ENCODE results near the gene SCLY.
A peak's percentile ranks its signal among the peaks of the same experiment; 100 is the strongest.
"Not testable (repeated sequence)": the region's sequence is repeated elsewhere in the genome, so short reads cannot be mapped to it uniquely, and the experiment has no call there.

Gene SCLY

DNA sequence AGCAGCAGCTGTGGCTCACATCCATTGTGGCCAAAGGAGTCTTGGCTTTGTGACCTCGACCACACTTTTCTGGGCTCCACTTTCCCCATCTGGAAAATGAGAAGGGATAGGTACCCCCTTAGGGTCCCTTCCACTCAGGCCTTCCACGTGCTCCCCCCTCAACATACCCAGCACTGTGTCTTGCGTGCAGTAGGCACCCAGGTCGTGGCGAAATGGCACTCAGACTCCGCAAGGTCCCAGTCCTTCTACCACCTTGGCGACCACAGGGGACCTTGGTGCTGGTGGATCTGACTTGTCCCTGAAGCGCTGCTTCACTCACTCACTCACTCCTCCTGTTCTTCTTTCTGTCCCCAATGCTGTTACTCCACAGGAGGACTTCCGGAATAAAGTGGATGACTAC is 19.9 kb upstream of the SCLY start:
- no peak for DNase-seq (ENCODE audit: low spot score)

GRCh38 chr2:238042090-238042489 is 18.7 kb upstream of the SCLY start:
- no peak for DNase-seq (ENCODE audit: low spot score)

GRCh38 chr2:238042849-238043584 is 17.8 kb upstream of the SCLY start:
- no peak for DNase-seq (ENCODE audit: low spot score)

DNA sequence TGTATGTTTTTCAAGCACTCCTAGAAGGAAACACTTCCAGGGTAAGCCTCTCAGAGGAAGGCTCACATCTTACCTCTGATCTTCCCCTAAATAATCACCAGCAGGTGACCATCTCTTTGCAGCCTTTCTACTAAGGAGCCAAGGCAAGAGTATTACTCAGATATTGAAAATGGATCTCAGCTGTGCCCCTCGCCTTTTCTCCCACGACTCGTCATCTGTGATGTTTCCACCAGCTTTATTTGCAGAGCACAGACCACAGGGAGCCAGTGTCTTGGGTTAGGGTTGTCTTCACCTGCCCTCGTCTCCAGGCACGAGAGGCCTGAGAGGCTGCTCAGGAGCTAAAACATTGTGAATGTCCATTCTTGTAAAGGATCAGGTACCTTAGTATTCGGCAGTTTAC is 16.9 kb upstream of the SCLY start:
- DNase-seq (ENCODE audit: low spot score), result no peak

DNA sequence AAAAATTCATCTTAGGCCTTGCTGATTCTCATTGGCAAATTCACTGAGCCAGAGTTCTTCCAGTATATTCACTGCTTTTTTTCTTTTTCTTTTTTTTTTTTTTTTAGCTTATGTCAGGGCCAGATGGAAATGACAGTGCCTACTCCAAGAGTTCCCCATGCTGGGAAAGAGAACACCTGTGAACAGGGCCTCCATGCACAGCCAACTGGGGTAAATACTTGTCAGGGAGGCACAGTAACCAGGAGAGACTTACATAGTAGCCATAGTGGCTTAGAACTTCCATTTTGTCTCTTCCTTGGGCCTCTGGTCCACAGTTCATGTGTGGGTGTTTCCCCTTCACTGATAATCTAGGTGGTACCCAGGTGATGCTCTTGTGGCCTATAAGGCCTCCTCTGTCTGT is 15.2 kb upstream of the SCLY start:
- DNase-seq (ENCODE audit: low spot score), result no peak

GRCh38 chr2:238046725-238047270 is 14.0 kb upstream of the SCLY start:
- no peak for DNase-seq (ENCODE audit: low spot score)

DNA sequence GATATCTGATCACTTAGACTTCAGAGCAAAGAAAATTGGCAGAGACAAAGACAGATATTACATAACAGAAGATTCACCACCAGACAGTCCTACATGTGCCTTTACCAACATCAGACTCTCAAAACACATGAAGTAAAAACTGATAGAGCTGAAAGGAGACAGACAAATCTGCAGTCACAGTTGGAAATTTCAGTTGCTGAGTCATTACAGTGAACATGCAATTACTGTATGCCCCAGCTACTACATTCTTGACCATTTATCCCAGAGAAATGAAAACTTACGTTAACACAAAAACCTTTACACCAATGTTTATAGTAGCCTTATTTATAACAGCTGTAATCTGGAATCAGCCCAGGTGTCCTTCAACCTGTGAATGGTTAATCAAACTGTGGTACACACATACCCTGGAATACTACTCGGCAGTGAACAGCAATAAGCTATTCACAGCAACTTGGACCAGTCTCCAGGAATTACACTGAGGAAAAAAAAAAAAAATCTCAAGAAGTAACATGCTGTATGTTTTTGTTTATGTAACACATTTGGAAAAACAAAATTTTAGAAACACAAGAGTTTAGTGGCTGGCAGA is 7.5 kb upstream of the SCLY start:
- DNase-seq (ENCODE audit: low spot score), result no peak

GRCh38 chr2:238055841-238056240 is 5.0 kb upstream of the SCLY start:
- DNase-seq (ENCODE audit: low spot score), result no peak

DNA sequence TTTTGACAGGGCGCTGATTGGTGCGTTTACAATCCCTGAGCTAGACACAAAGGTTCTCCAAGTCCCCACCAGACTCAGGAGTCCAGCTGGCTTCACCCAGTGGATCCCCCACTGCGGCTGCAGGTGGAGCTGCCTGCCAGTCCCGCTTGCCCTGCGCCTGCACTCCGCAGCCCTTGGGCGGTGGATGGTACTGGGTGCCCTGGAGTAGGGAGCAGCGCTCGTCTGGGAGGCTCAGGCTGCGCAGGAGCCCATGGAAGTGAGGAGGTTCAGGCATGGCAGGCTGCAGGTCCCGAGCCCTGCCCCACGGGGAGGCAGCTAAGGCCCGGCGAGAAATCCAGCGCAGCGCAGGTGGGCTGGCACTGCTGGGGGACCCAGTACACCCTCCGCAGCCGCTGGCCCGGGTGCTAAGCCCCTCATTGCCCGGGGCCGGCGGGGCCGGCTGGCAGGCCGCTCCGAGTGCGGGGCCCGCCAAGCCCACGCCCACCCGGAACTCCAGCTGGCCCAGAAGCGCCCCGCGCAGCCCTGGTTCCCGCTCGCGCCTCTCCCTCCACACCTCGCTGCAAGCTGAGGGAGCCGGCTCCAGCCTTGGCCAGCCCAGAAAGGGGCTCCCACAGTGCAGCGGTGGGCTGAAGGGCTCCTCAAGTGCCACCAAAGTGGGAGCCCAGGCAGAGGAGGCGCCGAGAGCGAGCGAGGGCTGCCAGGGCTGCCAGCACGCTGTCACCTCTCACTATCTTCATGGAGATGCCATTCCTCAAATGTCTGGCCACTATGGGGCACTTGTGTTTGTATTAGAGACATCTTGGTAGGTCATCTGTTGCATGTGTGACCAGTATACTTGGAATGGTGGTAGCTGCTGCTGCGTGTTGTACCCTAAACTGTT is 2.9 kb upstream of the SCLY start:
- DNase-seq (ENCODE audit: low spot score), result not testable (repeated sequence)

DNA sequence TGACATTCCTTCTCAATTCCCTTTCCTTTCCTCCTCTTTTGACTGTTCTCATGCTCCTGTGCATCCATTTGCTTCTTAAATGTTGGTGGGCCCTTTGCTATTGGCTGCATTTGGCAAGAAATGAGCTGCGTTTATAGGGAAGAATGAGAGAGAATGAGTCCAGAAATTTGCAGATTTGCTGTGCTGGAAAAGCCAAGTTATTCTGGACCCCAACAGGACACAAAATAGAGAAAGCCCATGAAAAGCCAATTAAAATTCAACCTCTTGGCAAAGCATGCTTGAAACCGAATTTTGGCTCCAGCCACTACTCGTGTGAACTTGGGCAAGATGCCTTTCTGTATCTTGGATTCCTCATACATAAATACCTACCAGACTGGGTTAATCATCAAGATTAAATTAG is 1.3 kb upstream of the SCLY start:
- no peak for DNase-seq (ENCODE audit: low spot score)

GRCh38 chr2:238060096-238060541 is 682 bp upstream of the SCLY start:
- no peak for DNase-seq (ENCODE audit: low spot score)

DNA sequence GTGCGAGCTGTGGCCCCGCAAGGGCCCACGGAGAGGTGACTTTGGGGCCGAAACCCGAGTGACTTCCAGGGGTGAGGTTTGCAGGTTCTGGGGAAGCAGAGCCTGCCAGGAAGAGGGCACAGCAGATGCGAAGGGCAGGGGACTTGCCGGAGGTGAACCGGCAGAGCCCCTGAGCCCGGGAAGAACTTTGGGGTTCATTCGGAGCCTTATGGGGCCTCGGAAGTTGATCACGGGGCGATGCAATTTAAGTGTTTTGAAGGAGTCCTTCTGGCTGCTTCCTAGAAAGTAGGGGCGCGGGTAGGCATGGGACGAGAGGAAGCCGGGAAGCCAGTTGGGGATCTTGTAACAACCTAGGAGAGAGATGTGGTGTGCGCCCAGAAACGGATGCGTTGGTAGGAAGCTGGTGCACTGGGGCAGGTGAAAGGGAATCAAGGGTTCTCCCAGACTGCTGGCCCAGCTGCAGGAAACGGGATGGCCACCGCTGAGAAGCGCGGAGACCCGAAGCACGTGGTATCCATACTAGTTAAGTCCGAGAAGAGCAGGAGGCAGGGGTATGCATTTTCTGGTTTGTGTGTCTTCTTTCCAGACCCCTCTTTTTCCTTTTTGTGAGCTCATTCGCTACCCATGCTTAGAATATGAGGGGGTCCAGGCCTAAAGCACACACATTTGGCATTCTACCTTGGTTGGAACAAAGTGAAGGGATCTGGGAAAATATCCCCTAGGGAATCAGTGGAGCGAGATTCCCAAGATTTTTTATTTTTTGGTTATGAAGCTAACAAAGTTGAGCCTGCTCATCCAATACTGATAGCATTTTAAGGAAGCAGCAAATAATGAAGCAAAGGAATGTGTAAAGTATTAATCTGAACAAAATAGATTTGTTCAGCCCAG is 758 bp downstream of the SCLY start:
- peak; percentile 45 for DNase-seq (ENCODE audit: low spot score)

DNA sequence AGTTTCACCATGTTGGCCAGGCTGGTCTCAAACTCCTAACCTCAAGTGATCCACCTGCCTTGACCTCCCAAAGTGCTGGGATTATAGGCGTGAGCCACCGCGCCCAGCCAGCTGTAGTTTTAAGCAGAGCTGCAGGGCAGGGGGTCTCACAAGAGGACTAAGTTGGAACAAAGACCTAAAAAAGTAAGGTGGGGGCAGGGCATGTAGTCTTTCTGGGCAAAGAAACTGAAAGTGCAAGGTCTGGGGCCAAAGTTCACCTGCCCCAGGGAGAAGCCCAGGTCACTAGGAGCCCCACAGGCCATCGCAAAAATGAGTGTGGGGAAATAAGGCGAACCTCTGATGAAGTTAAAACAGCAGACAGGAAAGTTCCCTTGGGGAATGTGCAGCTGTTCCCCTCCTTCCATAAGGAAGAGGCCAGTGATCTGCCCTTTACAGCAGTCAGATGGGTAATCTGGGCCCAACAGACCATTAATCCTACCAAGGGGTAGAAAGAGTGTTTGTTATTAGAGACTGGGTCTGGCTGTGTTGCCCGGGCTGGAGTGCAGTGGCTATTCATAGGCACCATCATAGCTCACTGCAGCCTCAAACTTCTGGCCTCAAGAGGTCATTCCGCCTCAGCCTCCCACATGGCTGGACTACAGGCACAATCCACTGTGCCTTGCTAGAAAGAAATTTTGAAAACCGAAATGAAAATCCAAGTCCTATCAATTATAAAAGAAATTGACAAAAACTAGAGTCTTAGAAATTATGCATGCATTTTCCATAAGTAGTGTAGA is 2.8 kb downstream of the SCLY start:
- DNase-seq (ENCODE audit: low spot score), result no peak

GRCh38 chr2:238064376-238064775 is 3.6 kb downstream of the SCLY start:
- no peak for DNase-seq (ENCODE audit: low spot score)

- no peak for DNase-seq (ENCODE audit: low spot score)
Observed at GRCh38 chr2:238065071-238065846, 4.5 kb downstream of the SCLY start.

- no peak for DNase-seq (ENCODE audit: low spot score)
Observed at GRCh38 chr2:238066218-238066617, 5.4 kb downstream of the SCLY start.

GRCh38 chr2:238066718-238067117 is 5.9 kb downstream of the SCLY start:
- not testable (repeated sequence) for DNase-seq (ENCODE audit: low spot score)

DNA sequence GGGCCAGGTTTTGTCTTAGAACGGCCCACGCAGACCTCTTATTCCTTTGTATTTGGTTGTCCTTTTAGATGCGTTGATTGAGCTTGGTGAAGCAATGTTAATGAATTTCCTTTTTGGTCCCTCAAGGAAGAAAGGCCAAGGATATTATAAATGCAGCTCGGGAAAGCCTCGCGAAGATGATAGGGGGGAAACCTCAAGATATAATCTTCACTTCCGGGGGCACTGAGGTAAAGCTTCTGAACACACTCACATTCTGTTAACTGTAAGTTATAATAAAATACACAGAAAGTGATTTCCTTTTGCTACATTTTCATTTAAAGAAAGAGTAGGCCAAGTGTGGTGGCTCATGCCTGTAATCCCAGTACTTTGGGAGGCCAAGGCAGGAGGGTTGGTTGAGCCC is 7.1 kb downstream of the SCLY start:
- DNase-seq (ENCODE audit: low spot score), result no peak

GRCh38 chr2:238069021-238069709 is 8.4 kb downstream of the SCLY start:
- no peak for DNase-seq (ENCODE audit: low spot score)
